ENCODE data around the gene GNAQ. TPM values are rescaled to one million over a fixed set of nuclear protein-coding genes. Genes with fewer than 3 reads are reported as not detected.

The GNAQ gene
- total RNA-seq, 1 experiment from 2014 or later, result 55.5 TPM

DNA sequence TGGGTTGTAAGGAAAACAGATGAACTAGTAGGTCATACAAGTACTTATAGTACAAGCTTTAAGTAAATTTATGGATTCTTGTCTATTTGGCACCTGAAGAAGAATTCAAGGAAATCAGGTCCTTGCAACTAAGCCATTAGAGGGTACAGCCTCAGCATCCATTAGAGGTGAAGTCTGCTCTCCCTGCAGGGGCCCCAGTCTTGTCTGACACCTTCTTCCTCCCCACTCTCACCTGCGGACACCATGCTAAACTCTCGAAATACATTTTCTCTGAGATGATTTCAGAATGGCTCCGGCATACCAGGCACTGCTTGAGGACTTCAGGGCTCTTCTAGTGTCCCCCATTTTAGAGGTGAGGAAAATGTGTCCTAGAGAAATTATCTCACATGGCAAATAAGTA lies 137.9 kb downstream of the GNAQ start:
- no peak for ATAC-seq
- TF ChIP-seq IRF2 (CRISPR knock-in tag; IDR thresholded peaks at IDR 0.05; ENCODE audit: borderline replicate concordance, low read depth), result no peak
- TF ChIP-seq ZNF671 (CRISPR knock-in tag; IDR thresholded peaks at IDR 0.05), result no peak
- TF ChIP-seq, protein P1, sequence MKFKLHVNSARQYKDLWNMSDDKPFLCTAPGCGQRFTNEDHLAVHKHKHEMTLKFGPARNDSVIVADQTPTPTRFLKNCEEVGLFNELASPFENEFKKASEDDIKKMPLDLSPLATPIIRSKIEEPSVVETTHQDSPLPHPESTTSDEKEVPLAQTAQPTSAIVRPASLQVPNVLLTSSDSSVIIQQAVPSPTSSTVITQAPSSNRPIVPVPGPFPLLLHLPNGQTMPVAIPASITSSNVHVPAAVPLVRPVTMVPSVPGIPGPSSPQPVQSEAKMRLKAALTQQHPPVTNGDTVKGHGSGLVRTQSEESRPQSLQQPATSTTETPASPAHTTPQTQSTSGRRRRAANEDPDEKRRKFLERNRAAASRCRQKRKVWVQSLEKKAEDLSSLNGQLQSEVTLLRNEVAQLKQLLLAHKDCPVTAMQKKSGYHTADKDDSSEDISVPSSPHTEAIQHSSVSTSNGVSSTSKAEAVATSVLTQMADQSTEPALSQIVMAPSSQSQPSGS (CRISPR knock-in tag; IDR thresholded peaks at IDR 0.05; ENCODE audit: borderline replicate concordance, low read depth), result no peak
- no peak for TF ChIP-seq ZBTB21 (CRISPR knock-in tag; IDR thresholded peaks at IDR 0.05; ENCODE audit: borderline replicate concordance)
- no peak for DNase-seq (ENCODE audit: low spot score)
- ChIA-PET CTCF (no interaction called here), POLR2A (no interaction called here)
- Mint-ChIP-seq H3K27ac (no peak overlapping the region), H3K36me3 (peaks cover 7% of the 10 kb centered on the region; the same call in 1 of the 2 replicates), H3K4me1 (peaks cover 30% of the 10 kb centered on the region), H3K9me3 (peaks cover 3% of the 10 kb centered on the region; the same call in 1 of the 2 replicates), H3K4me3 (no peak overlapping the region), H3K27me3 (ENCODE audit: low read depth) (no peaks in the 10 kb centered on the region)

DNA sequence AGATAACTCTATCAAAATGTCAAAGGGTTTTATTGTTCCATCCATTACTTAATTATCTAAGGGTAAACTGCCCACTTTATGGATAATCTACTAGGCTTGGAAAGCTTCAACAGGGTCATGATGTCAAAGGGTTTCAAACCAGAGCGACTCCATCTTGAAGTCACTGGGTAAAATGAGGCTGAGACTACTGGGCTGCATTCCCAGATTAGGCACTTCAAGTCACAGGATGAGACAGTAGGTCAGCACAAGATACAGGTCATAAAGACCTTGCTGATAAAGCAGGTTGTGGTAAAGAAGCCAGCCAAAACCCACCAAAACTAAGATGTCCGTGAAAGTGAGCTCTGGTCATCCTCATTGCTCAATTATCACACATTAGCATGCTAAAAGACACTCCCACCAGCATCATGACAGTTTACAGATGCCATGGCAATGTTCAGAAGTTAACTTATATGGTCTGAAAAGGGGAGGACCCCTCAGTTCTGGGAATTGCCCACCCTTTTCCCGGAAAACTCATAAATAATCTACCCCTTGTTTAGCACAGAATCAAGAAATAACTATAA lies 138.6 kb downstream of the GNAQ start:
- CTCF ChIA-PET, result no interaction called here
- no peak for TF ChIP-seq EMX1 (CRISPR knock-in tag; IDR thresholded peaks at IDR 0.05)
- TF ChIP-seq PRRX2 (CRISPR knock-in tag; IDR thresholded peaks at IDR 0.05), result no peak
- TF ChIP-seq ZNF423 (CRISPR knock-in tag; IDR thresholded peaks at IDR 0.05), result no peak
- peaks cover 7% of the 10 kb centered on the region; the same call in 1 of the 2 replicates for H3K36me3 Mint-ChIP-seq
- peaks cover 3% of the 10 kb centered on the region; the same call in 1 of the 2 replicates for H3K9me3 Mint-ChIP-seq
- no peaks in the 10 kb centered on the region for H3K27me3 Mint-ChIP-seq (ENCODE audit: low read depth)
- ATAC-seq, result no peak
- H3K27ac Mint-ChIP-seq, result no peak overlapping the region
- H3K4me1 Mint-ChIP-seq, result peaks cover 30% of the 10 kb centered on the region
- POLR2A ChIA-PET, result no interaction called here
- no peak overlapping the region for H3K4me3 Mint-ChIP-seq
- DNase-seq (ENCODE audit: low spot score), result no peak

DNA sequence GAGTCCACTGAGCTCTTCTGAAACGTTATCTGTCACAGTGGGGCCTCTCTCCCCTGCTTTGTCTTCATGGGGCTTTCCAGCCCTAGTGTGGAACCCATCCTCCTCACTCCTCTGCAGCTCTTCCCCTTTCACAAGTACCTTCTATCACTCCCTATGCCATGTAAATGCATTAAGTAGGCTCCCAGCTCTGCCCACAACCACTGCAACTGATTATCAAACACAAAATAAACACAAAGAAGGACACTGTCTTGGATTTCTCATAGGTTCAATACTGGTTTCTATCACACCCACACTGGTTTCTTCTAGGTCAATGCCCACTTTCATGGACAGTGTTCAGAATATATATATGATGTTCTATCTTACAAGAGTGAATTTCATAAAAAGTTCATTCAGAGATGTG lies 139.4 kb downstream of the GNAQ start:
- DNase-seq (ENCODE audit: low spot score) (no peak), ATAC-seq (peak; percentile 65)
- CTCF ChIA-PET, result interaction anchor here (1.6 kb wide), 1 partner anchor 85 kb away, joined by 4 read pairs; no protein-coding TSS in a partner anchor
- Mint-ChIP-seq H3K27me3 (ENCODE audit: low read depth) (no peaks in the 10 kb centered on the region), H3K36me3 (peaks cover 7% of the 10 kb centered on the region; the same call in 1 of the 2 replicates), H3K9me3 (peaks cover 3% of the 10 kb centered on the region; the same call in 1 of the 2 replicates), H3K4me3 (no peak overlapping the region), H3K4me1 (peaks cover 29% of the 10 kb centered on the region), H3K27ac (peak overlapping the region; percentile 6; the same call in 1 of the 2 replicates)
- TF ChIP-seq ETV6 (CRISPR knock-in tag; IDR thresholded peaks at IDR 0.05) (no peak), RORB (CRISPR knock-in tag; IDR thresholded peaks at IDR 0.05) (no peak), TEAD1 (CRISPR knock-in tag; IDR thresholded peaks at IDR 0.05) (no peak), ZBTB21 (CRISPR knock-in tag; IDR thresholded peaks at IDR 0.05; ENCODE audit: borderline replicate concordance) (no peak), OVOL2 (CRISPR knock-in tag; IDR thresholded peaks at IDR 0.05; ENCODE audit: borderline replicate concordance) (no peak), FOXJ3 (CRISPR knock-in tag; IDR thresholded peaks at IDR 0.05; ENCODE audit: borderline replicate concordance) (no peak), NR2C2 (CRISPR knock-in tag; IDR thresholded peaks at IDR 0.05) (no peak), JUN (CRISPR knock-in tag; IDR thresholded peaks at IDR 0.05) (no peak)
- TF ChIP-seq, protein P2, sequence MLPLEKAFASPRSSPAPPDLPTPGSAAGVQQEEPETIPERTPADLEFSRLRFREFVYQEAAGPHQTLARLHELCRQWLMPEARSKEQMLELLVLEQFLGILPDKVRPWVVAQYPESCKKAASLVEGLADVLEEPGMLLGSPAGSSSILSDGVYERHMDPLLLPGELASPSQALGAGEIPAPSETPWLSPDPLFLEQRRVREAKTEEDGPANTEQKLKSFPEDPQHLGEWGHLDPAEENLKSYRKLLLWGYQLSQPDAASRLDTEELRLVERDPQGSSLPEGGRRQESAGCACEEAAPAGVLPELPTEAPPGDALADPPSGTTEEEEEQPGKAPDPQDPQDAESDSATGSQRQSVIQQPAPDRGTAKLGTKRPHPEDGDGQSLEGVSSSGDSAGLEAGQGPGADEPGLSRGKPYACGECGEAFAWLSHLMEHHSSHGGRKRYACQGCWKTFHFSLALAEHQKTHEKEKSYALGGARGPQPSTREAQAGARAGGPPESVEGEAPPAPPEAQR (CRISPR knock-in tag; IDR thresholded peaks at IDR 0.05), result no peak
- TF ChIP-seq, protein P3, sequence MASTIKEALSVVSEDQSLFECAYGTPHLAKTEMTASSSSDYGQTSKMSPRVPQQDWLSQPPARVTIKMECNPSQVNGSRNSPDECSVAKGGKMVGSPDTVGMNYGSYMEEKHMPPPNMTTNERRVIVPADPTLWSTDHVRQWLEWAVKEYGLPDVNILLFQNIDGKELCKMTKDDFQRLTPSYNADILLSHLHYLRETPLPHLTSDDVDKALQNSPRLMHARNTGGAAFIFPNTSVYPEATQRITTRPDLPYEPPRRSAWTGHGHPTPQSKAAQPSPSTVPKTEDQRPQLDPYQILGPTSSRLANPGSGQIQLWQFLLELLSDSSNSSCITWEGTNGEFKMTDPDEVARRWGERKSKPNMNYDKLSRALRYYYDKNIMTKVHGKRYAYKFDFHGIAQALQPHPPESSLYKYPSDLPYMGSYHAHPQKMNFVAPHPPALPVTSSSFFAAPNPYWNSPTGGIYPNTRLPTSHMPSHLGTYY (CRISPR knock-in tag; IDR thresholded peaks at IDR 0.05), result no peak
- POLR2A ChIA-PET, result no interaction called here

Data from WTC11 (cell line).